SK-N-SH (cell line): ENCODE measurements around the gene LRRIQ3. TPM values are rescaled to one million over a fixed set of nuclear protein-coding genes. Genes with fewer than 3 reads are reported as not detected.
"Not testable (repeated sequence)": the region's sequence is repeated elsewhere in the genome, so short reads cannot be mapped to it uniquely, and the experiment has no call there.

Experiments
- CTCF ChIA-PET: fragments of 300-600, 350-600 bp; formaldehyde crosslinking; extraction: SDS; loops from one replicate; lab custom pipeline; 2021; lab: Yijun Ruan, JAX
- POLR2A ChIA-PET: fragments of 350-600 bp; sonication (Branson Sonifier 250); formaldehyde crosslinking; extraction: SDS; loops from one replicate; lab custom pipeline; 2020; ENCODE audit warnings: antibody characterized with exemption, inconsistent platforms; lab: Yijun Ruan, JAX
- DNase-seq: peaks from one replicate; pipeline ENCODE4 v3.0.0; 2012
- H2AFZ ChIP-seq: fragments of 200-600 bp; sonication (generic); 2 replicates; pipeline ENCODE4 v1.8.1; 2016; ENCODE audit warnings: antibody characterized with exemption, mild to moderate bottlenecking, low read depth
- H3F3A ChIP-seq: fragments of 200-600 bp; sonication (generic); replicated peaks from 2 replicates; pipeline ENCODE3; 2016; ENCODE audit warnings: antibody characterized with exemption, mild to moderate bottlenecking; ENCODE audit not compliant: insufficient read depth
- H3K27ac ChIP-seq, 2 experiments: fragments of 200-500 bp in 1 of 2; fragments of 200-600 bp in 1 of 2; sonication (Bioruptor generic) in 1 of 2; sonication (generic), shearing (Covaris generic) in 1 of 2; 2 replicates each; pipeline versions ENCODE4 v1.5.1 to v1.6.1; 2014 to 2016; ENCODE audit warnings: low read depth in 2 of 2, inconsistent platforms in 1 of 2, low read length in 1 of 2, mild to moderate bottlenecking in 1 of 2, mixed read lengths in 1 of 2
- H3K27me3 ChIP-seq: fragments of 200-600 bp; sonication (generic), shearing (Covaris generic); 2 replicates; pipeline ENCODE4 v1.6.1; 2016; ENCODE audit warnings: mixed run types; ENCODE audit not compliant: insufficient read depth
- H3K36me3 ChIP-seq, 2 experiments: fragments of 200-500 bp in 1 of 2; fragments of 200-600 bp in 1 of 2; sonication (Bioruptor generic) in 1 of 2; sonication (generic) in 1 of 2; replicated peaks in 1 of 2; 2 replicates each; pipeline versions ENCODE3 to v1.5.1; 2014 to 2016; ENCODE audit warnings: low read length in 1 of 2, mild to moderate bottlenecking in 1 of 2; ENCODE audit not compliant: insufficient read depth in 2 of 2, control insufficient read depth in 1 of 2
- H3K4me1 ChIP-seq, 2 experiments: fragments of 200-500 bp in 1 of 2; fragments of 200-600 bp in 1 of 2; sonication (Bioruptor generic) in 1 of 2; sonication (generic), shearing (Covaris generic) in 1 of 2; 2 replicates each; pipeline versions ENCODE4 v1.5.1 to v1.6.1; 2014 to 2016; ENCODE audit warnings: low read depth in 1 of 2, low read length in 1 of 2, mixed run types in 1 of 2; ENCODE audit not compliant: insufficient read depth in 2 of 2, control insufficient read depth in 1 of 2
- H3K4me2 ChIP-seq: fragments of 200-600 bp; sonication (generic), shearing (Covaris generic); 2 replicates; pipeline ENCODE4 v1.6.1; 2017; ENCODE audit warnings: mixed run types
- H3K4me3 ChIP-seq, 2 experiments: fragments of 200-500 bp in 1 of 2; fragments of 200-600 bp in 1 of 2; sonication (Bioruptor generic) in 1 of 2; sonication (generic), shearing (Covaris generic) in 1 of 2; 2 replicates each; pipeline versions ENCODE4 v1.5.1 to v1.8.1; 2014 to 2016; ENCODE audit warnings: low read depth in 2 of 2, inconsistent platforms in 1 of 2, low read length in 1 of 2, mild to moderate bottlenecking in 1 of 2, mixed read lengths in 1 of 2, moderate library complexity in 1 of 2
- H3K79me2 ChIP-seq: fragments of 200-600 bp; sonication (generic); 2 replicates; pipeline ENCODE4 v1.8.1; 2017; ENCODE audit warnings: mild to moderate bottlenecking; ENCODE audit not compliant: insufficient read depth
- H3K9ac ChIP-seq: fragments of 200-600 bp; sonication (generic); 2 replicates; pipeline ENCODE4 v1.6.1; 2017; ENCODE audit warnings: mixed run types
- H3K9me2 ChIP-seq: fragments of 200-600 bp; sonication (generic); 2 replicates; pipeline ENCODE4 v1.6.1; 2017; ENCODE audit warnings: mixed run types
- H3K9me3 ChIP-seq: fragments of 200-600 bp; sonication (generic); 2 replicates; pipeline ENCODE4 v1.6.1; 2017; ENCODE audit warnings: mixed run types, mild to moderate bottlenecking, moderate library complexity
- H4K20me1 ChIP-seq: fragments of 200-600 bp; sonication (generic); 2 replicates; pipeline ENCODE4 v1.6.1; 2017; ENCODE audit warnings: mild to moderate bottlenecking, mixed run types; ENCODE audit not compliant: insufficient read depth
- CHD2 ChIP-seq: fragments of 150-350 bp; IDR thresholded peaks from 2 replicates; pipeline ENCODE4 v1.6.1; 2018; ENCODE audit warnings: low read length; ENCODE audit not compliant: partially characterized antibody
- FOSL2 ChIP-seq: IDR thresholded peaks from 2 replicates; pipeline ENCODE4 v1.4.0; 2012; ENCODE audit warnings: low read depth, mild to moderate bottlenecking, moderate library complexity, borderline replicate concordance
- FOXM1 ChIP-seq: IDR thresholded peaks from 2 replicates; pipeline ENCODE4 v1.4.0; 2012; ENCODE audit warnings: low read depth, mild to moderate bottlenecking
- GABPA ChIP-seq: IDR thresholded peaks from 2 replicates; pipeline ENCODE4 v1.4.0; 2012; ENCODE audit warnings: low read depth, mild to moderate bottlenecking
- GATA2 ChIP-seq: sonication (generic); formaldehyde crosslinking; IDR thresholded peaks from 2 replicates; pipeline ENCODE4 v1.5.0; 2020; ENCODE audit warnings: mild to moderate bottlenecking, missing genetic modification reagents
- IRF3 ChIP-seq: fragments of 150-350 bp; IDR thresholded peaks from 2 replicates; pipeline ENCODE4 v1.6.1; 2016; ENCODE audit warnings: mild to moderate bottlenecking, low read depth, low read length
- MEF2A ChIP-seq: IDR thresholded peaks from 2 replicates; pipeline ENCODE4 v1.4.0; 2012; ENCODE audit warnings: low read depth, borderline replicate concordance
- NFIC ChIP-seq: IDR thresholded peaks from 2 replicates; pipeline ENCODE4 v1.4.0; 2012; ENCODE audit warnings: borderline replicate concordance
- NRF1 ChIP-seq: IDR thresholded peaks from 2 replicates; pipeline ENCODE4 v1.6.1; 2012; ENCODE audit warnings: low read depth, mild to moderate bottlenecking, low read length
- RAD21 ChIP-seq: IDR thresholded peaks from 2 replicates; pipeline ENCODE4 v1.6.1; 2012; ENCODE audit warnings: mild to moderate bottlenecking, low read length
- RCOR1 ChIP-seq: fragments of 150-350 bp; IDR thresholded peaks from 2 replicates; pipeline ENCODE4 v1.6.1; 2017; ENCODE audit warnings: antibody characterized with exemption, low read length
- RXRA ChIP-seq: IDR thresholded peaks from 2 replicates; pipeline ENCODE4 v1.4.0; 2012; ENCODE audit warnings: low read depth, mild to moderate bottlenecking, borderline replicate concordance
- SMC3 ChIP-seq: IDR thresholded peaks from 2 replicates; pipeline ENCODE4 v1.6.1; 2012; ENCODE audit warnings: low read depth, low read length, improper control_type of control experiment
- TAF1 ChIP-seq: IDR thresholded peaks from 2 replicates; pipeline ENCODE4 v1.6.1; 2012; ENCODE audit warnings: low read depth, mild to moderate bottlenecking, low read length, moderate library complexity, borderline replicate concordance
- TEAD4 ChIP-seq: IDR thresholded peaks from 2 replicates; pipeline ENCODE4 v1.4.0; 2012; ENCODE audit warnings: mild to moderate bottlenecking, borderline replicate concordance; ENCODE audit not compliant: insufficient read depth
- YY1 ChIP-seq: IDR thresholded peaks from 2 replicates; pipeline ENCODE4 v1.4.0; 2012; ENCODE audit warnings: low read depth, mild to moderate bottlenecking
- WGBS: methylation state at CpG from one replicate; pipeline ENCODE4 v1.1.6; 2017; ENCODE audit warnings: low lambda C conversion rate; 5-methylcytosine and 5-hydroxymethylcytosine counted together
- polyA plus RNA-seq, 3 experiments: library from polyadenylated mRNA; depleted of rRNA; stranded (reverse); fragments of >200 nt; gene quantifications; 2 replicates each; pipeline ENCODE4 v1.2.3, GENCODE V29; 2012
- TF ChIP-seq, protein P1 (sequence below): IDR thresholded peaks from 2 replicates; pipeline ENCODE4 v1.4.0; 2012; ENCODE audit warnings: low read depth

LRRIQ3 gene
- polyA plus RNA-seq, 1 of the 3 experiments (the other 2 are of a cell fraction) = 0.56 TPM

- TF ChIP-seq YY1 = no peak
- TF ChIP-seq CHD2 = no peak
- no peak for TF ChIP-seq FOSL2
- no peak for TF ChIP-seq SMC3
- TF ChIP-seq GABPA = no peak
- TF ChIP-seq NFIC = no peak
- no peak for TF ChIP-seq RCOR1
- no peak for TF ChIP-seq GATA2 (CRISPR knock-in tag)
- no peak for TF ChIP-seq RAD21
- TF ChIP-seq IRF3 = no peak
- no peak for TF ChIP-seq TAF1
- no peak for TF ChIP-seq NRF1
- TF ChIP-seq, all 33 proteins: peak for 0
Observed at GRCh38 chr1:74160046-74160445, 37.9 kb downstream of the LRRIQ3 start (continued).

DNA sequence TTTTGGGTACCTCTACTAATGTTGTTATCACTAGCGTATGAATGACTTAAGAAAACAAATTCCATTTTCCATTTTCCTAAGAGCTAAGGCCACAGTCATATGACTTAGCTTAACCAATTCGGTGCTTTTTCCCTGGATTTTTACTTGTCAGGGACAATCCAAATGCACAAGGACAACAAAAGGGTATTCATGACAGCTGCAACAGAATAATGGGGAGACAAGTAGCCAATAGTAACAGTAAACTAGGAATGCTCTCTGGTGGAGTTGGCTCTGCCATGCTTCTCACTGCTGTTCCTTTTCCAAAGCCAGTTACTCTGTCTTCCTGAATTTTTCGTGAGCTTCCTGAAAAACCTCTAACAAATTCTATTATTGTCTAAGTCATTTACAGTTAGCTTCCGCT, 52.9 kb downstream of the LRRIQ3 start:
- H3K4me3 ChIP-seq = no peak overlapping the region

DNA sequence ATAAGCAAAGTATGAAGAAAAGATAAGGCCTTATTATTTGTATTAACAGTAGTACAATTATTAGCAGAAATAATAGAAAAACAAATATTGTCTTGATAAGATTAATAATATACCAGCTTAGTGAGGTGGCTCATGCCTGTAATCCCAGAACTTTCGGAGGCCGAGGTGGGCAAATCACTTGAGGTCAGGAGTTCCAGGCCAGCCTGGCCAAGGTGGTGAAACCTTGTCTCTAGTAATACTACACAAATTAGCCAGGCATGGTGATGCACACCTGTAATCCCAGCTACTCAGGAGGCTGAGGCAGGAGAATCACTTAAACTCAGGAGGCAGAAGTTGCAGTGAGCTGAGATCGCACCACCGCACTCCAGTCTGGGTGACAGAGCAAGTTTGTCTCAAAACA, 80.6 kb downstream of the LRRIQ3 start:
- H3K36me3 ChIP-seq, H3K27me3 ChIP-seq, H3K9ac ChIP-seq, H4K20me1 ChIP-seq, DNase-seq, H3K4me1 ChIP-seq, CTCF ChIA-PET, H2AFZ ChIP-seq, H3K9me3 ChIP-seq, H3F3A ChIP-seq, H3K4me3 ChIP-seq, H3K27ac ChIP-seq, H3K79me2 ChIP-seq, POLR2A ChIA-PET, H3K4me2 ChIP-seq, H3K9me2 ChIP-seq: not testable (repeated sequence)
- 84% methylated on average over 4 of the region's 4 CpGs for WGBS

More for the DNA sequence above, 52.9 kb downstream of the LRRIQ3 start:
- ChIA-PET POLR2A (no interaction called here), CTCF (no interaction called here)
- TF ChIP-seq, protein P1, sequence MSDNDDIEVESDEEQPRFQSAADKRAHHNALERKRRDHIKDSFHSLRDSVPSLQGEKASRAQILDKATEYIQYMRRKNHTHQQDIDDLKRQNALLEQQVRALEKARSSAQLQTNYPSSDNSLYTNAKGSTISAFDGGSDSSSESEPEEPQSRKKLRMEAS = no peak
- TF ChIP-seq IRF3 = no peak
- no peak for TF ChIP-seq MEF2A
- no peak for TF ChIP-seq TEAD4
- TF ChIP-seq FOXM1 = no peak
- no peak for TF ChIP-seq RCOR1
- TF ChIP-seq RXRA = no peak
- DNase-seq = no peak
- H3K9me3 ChIP-seq = no peaks in the 10 kb centered on the region
- no peaks in the 10 kb centered on the region for H3K36me3 ChIP-seq
- no peak overlapping the region for H3K4me2 ChIP-seq
- WGBS = 51% methylated on average over 4 of the region's 4 CpGs
- H3K4me1 ChIP-seq = no peaks in the 10 kb centered on the region
- H3F3A ChIP-seq = no peaks in the 10 kb centered on the region
- H3K27me3 ChIP-seq = no peaks in the 10 kb centered on the region
- H3K79me2 ChIP-seq = no peaks in the 10 kb centered on the region
- no peak overlapping the region for H3K27ac ChIP-seq
- no peaks in the 10 kb centered on the region for H3K9me2 ChIP-seq
- no peaks in the 10 kb centered on the region for H4K20me1 ChIP-seq
- no peak overlapping the region for H2AFZ ChIP-seq
- H3K9ac ChIP-seq = no peak overlapping the region
